HG02970 (cell line): Measurements from ENCODE around the gene MBTD1.

Experiments used
- ATAC-seq: cut with Tn5 transposase; IDR thresholded peaks from one replicate; pipeline ENCODE4 v1.9.1; 2021; ENCODE audit warnings: mild to moderate bottlenecking, moderate library complexity, moderate number of reproducible peaks; ENCODE audit not compliant: unreplicated experiment, low FRiP score

MBTD1 gene

GRCh38 chr17:51152766-51153209 lies 107.1 kb downstream of the MBTD1 start:
- no peak for ATAC-seq

- ATAC-seq: no peak
Measured at GRCh38 chr17:51150932-51151331, 108.9 kb downstream of the MBTD1 start.

DNA sequence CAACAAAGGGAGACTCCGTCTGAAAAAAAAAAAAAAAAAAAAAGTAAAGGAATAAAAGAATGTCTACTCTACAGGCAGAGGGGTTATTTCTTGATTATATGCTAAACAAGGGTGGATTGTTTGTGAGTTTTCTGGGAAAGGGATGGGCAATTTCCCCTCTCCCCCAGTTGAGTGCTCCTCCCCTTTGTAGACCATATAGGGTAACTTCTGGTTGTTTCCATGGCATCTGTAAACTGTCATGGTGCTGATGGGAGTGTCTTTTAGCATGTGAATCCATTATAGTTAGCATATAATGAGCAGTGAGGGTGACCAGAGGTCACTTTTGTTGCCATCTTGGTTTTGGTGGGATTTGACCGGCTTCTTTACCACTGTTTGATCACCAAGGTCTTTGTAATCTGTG lies 110.7 kb downstream of the MBTD1 start:
- no peak for ATAC-seq

DNA sequence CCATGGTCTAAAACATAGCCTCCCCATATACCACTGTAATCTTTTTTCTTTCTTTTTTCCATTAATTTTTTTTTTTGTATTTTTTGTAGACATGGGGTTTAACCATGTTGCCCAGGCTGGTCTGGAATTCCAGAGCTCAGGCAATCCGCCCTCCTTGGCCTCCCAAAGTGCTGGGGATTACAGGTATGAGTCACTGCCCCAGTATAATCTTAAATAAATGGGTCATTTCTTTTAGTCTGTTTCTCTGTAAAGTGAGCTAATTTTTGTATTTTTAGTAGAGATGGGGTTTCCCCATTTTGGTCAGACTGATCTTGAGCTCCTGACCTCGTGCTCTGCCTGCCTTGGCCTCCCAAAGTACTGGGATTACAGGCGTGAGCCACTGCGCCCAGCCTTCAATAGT lies 112.2 kb downstream of the MBTD1 start:
- no peak for ATAC-seq

DNA sequence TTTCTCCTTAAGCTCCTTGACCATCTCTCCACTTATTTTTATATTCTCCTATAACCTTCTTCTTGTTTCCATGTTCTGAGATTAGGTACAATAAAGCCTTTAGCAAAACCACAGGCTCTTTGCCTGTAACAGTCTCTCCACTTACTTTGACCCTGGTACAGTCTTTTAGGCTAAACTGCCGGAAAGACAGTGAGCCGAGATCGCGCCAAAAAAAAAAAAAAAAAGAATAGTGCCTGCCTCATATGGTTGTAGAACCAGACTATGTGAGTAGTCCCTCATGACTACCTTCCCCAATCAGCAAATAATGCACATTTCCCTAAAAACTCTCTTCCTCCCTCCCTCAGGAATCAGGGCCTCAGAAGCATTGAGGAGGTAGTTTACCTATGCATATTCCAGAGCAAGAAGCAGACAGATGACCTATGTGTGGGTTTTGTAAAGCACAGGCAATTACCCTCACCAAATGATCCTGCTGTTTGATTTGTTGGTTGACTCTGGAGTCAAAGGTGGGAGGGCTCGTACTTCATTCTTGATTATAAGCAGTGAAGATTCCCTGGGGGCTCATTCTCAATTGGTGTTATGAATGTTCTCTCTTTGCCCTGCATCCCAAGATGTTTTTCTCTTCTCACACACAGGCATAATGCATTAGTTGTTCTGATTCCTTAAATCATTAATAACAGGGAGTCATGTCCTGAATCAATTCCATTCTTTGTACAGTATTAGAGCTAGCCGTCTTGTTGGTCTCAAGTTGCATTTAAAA lies 115.4 kb downstream of the MBTD1 start:
- ATAC-seq: no peak

DNA sequence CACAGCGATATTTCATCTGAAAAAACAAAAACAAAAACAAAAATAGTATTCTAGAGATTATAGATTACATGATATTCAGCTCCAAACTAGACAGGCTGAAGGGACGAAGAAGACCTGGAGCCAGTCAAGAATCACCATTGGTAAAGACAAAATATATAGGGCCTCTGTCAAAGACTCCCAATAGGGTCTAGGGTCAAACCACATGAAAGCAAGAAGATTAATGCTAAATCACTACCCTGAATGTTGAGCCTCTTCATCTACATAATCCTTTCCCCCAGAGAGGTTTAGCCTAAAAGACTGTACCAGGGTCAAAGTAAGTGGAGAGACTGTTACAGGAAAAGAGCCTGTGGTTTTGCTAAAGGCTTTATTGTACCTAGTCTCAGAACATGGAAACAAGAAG lies 117.3 kb downstream of the MBTD1 start:
- ATAC-seq: no peak

GRCh38 chr17:51135956-51136355 lies 123.9 kb downstream of the MBTD1 start:
- no peak for ATAC-seq

DNA sequence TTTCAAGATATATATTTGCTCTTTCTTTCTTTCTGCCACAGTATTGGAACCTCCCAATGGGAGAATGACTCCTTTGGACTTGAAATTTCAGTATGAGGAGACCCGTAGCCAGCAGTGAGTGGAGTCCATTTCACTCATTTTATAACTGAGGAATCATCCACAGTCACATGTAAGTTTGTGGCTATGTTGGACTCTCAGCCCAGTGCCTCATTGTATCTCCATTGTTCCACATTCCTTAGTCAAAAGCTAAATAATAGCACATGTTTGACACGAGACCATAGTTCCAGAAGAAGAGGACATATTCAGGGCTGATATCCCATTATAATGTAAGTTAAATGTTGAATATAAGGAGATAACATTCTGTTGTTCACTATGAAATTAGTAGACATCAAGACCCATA lies 126.5 kb downstream of the MBTD1 start:
- ATAC-seq: no peak

GRCh38 chr17:51132964-51133319 lies 126.9 kb downstream of the MBTD1 start:
- ATAC-seq: peak; percentile 70

- ATAC-seq: no peak
Measured at GRCh38 chr17:51128076-51128475, 131.8 kb downstream of the MBTD1 start.
